Large intestine (tissue), 3 donors: ENCODE results near the gene ADAD2. TPM values are rescaled to one million over a fixed set of nuclear protein-coding genes. Genes with fewer than 3 reads are reported as not detected.

Source experiments
- DNase-seq, 2 donors: peaks; one replicate each; pipeline versions ENCODE4 v3.0.0 to v3.0.0-alpha.2; 2013
- H3K27ac ChIP-seq: one replicate; pipeline ENCODE4 v1.5.1; 2013; ENCODE audit warnings: low read length
- H3K27me3 ChIP-seq: 2 replicates; pipeline ENCODE4 v1.6.1; 2013; ENCODE audit warnings: low read length; ENCODE audit not compliant: control insufficient read depth, insufficient read depth
- H3K36me3 ChIP-seq: 2 replicates; pipeline ENCODE4 v1.6.1; 2013; ENCODE audit warnings: low read length; ENCODE audit not compliant: control insufficient read depth, insufficient read depth
- H3K4me1 ChIP-seq: one replicate; pipeline ENCODE4 v1.6.1; 2013; ENCODE audit warnings: low read length; ENCODE audit not compliant: control insufficient read depth, insufficient read depth
- H3K4me3 ChIP-seq: one replicate; pipeline ENCODE4 v1.5.1; 2013; ENCODE audit warnings: low read length
- H3K9me3 ChIP-seq: one replicate; pipeline ENCODE4 v1.6.1; 2013; ENCODE audit warnings: mild to moderate bottlenecking, low read depth, low read length, moderate library complexity; ENCODE audit not compliant: control insufficient read depth
- WGBS: methylation state at CpG from one replicate; pipeline ENCODE4 v1.1.5; 2013; ENCODE audit warnings: low lambda C conversion rate; ENCODE audit not compliant: insufficient coverage; 5-methylcytosine and 5-hydroxymethylcytosine counted together
- polyA plus RNA-seq: library from polyadenylated mRNA; unstranded; fragments of 120-200 nt; gene quantifications from one replicate; pipeline ENCODE4 v1.2.1, GENCODE V29; 2013

ADAD2 gene
- polyA plus RNA-seq, 1 donor = 0.43 TPM

DNA sequence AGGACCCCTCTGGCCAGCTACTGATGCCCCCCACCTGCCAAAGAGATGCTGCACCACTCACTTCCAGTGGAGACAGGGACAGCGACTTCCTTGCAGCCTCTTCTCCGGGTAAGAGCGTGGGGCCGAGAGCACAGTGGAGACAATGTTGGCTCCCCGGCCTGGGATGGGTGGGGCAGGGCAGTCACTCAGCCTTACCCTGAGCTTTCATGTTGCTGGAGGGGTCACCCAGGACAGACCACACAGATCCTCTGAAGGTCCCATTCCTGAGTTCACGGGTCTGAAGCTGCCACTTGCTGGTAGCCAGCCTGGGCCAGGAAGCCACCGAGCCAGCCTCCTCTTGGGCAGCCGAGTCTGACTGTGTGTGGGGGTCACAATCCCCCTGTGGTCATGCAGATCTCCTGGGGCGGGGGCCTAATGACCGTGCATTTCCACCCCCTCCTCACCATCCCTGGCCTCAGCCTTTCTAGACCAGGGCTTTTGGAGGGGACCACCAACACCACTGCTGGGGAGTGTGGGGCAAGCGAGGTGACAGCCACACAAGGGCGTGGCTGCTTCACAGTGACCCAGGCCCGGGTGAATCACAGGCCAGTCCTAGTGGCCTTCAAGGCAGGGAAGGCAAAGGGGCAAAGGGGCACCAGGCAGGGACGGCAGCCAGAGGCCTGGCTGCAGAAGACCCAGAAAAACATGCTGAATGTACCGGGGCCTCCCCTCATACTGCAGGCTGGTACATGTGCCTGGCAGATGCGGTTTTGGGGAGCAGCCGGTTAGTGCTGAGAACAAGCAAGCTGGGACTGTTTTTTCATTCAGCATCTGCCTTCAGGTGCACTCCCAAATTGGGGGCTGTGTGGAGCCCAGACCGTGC, 14.5 kb upstream of the ADAD2 start:
- peaks cover 35% of the 10 kb centered on the region for H3K36me3 ChIP-seq
- no CpG with 5 or more reads among the region's 18 CpGs for WGBS
- no peak for DNase-seq
- no peaks in the 10 kb centered on the region for H3K27me3 ChIP-seq
- peaks cover 17% of the 10 kb centered on the region for H3K4me1 ChIP-seq
- H3K27ac ChIP-seq = peak overlapping the region; percentile 2
- H3K4me3 ChIP-seq = no peak overlapping the region
- no peaks in the 10 kb centered on the region for H3K9me3 ChIP-seq

DNA sequence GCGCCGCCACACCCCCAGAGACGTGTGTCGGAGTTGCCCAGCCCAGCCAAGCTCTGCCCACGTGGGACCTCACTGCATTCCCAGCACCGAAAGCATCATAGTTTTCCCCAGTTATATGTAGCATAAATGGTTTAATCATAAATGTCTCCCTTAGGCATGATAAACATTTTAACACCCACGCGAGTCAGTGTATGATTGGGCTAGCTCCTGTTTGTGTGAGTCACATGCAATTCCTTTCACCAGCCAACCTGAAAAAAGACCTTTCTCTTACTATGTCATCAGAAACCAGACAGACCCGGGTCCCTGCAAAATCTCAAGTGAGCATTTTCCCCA, 13.2 kb upstream of the ADAD2 start:
- H3K27ac ChIP-seq = peak overlapping the region; percentile 2
- H3K27me3 ChIP-seq = no peaks in the 10 kb centered on the region
- H3K9me3 ChIP-seq = peaks cover 3% of the 10 kb centered on the region
- DNase-seq = no peak
- H3K36me3 ChIP-seq = peaks cover 48% of the 10 kb centered on the region
- WGBS = no CpG with 5 or more reads among the region's 9 CpGs
- H3K4me3 ChIP-seq = no peak overlapping the region
- peaks cover 17% of the 10 kb centered on the region for H3K4me1 ChIP-seq

DNA sequence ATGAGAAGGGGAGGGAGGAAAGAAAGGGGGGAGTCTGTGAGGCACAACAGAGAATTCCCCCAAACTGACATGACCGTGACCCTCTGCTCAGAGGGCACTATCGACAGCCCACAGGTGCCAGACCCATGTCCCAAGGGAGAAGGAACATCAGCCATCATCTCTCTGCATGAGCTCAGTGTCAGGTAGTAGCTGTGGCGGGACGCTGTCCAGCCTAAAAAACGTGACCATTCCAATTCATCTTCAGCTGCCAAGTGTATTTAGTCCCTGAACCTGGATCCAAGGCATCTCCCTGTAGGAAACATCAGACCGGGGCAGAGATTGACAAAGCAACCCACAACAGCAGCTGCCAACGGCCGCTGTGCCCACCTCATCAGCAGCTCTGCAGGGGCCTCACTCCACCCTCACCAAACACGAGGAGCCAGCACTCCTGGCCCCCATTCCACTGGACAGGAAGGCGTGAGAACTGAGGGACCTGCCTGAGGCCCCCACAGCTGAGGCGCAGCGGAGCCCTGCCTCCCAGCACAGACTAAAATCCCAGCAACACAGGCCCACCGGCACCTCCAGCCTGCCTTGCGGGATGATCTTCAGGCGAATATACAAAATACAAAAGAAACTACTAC, 12.7 kb upstream of the ADAD2 start:
- no CpG with 5 or more reads among the region's 15 CpGs for WGBS
- Histone ChIP-seq H3K36me3 (peaks cover 54% of the 10 kb centered on the region), H3K27me3 (no peaks in the 10 kb centered on the region), H3K9me3 (peaks cover 3% of the 10 kb centered on the region), H3K4me1 (peaks cover 17% of the 10 kb centered on the region), H3K4me3 (no peak overlapping the region), H3K27ac (no peak overlapping the region)
- DNase-seq = no peak

DNA sequence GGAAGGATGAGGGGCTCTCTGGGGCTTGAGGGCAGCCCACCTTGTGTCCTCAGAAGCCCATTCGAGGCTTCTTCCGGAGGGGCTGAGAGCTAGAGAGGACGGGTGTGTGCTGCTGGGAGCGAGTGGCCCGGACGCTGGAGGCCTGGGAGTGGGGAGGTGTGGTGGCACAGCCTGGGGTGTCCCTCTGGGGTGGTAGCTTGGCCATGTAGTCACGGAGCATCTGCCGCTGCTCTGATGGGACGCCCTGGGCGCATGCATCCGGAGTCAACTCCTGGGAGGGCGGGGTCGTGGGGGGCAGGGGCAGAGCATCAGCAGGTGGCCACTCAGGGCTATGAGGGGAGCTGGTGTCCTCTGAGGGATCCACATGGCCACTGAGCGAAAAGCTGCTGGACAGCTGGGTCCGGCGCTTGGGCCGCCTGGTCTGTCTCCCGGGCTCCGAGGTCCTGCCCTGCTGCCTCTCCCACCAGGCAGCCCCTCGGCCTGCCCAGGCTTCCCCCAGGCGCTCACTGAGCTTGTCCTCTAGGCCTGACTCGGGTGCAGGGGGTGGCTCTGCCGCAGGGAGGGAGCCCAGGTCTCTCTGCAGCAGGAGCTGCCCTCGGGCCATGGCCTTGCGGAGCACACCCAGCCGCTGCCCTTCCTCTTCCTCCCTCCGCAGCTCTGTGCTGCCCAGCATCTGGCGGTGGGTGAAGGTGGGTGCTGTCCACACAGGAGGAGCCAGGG, 11.9 kb upstream of the ADAD2 start:
- no peak overlapping the region for H3K27ac ChIP-seq
- H3K4me1 ChIP-seq = peaks cover 17% of the 10 kb centered on the region
- H3K9me3 ChIP-seq = peaks cover 3% of the 10 kb centered on the region
- no peak for DNase-seq
- peaks cover 61% of the 10 kb centered on the region for H3K36me3 ChIP-seq
- WGBS = no CpG with 5 or more reads among the region's 28 CpGs
- H3K4me3 ChIP-seq = no peak overlapping the region
- H3K27me3 ChIP-seq = no peaks in the 10 kb centered on the region

DNA sequence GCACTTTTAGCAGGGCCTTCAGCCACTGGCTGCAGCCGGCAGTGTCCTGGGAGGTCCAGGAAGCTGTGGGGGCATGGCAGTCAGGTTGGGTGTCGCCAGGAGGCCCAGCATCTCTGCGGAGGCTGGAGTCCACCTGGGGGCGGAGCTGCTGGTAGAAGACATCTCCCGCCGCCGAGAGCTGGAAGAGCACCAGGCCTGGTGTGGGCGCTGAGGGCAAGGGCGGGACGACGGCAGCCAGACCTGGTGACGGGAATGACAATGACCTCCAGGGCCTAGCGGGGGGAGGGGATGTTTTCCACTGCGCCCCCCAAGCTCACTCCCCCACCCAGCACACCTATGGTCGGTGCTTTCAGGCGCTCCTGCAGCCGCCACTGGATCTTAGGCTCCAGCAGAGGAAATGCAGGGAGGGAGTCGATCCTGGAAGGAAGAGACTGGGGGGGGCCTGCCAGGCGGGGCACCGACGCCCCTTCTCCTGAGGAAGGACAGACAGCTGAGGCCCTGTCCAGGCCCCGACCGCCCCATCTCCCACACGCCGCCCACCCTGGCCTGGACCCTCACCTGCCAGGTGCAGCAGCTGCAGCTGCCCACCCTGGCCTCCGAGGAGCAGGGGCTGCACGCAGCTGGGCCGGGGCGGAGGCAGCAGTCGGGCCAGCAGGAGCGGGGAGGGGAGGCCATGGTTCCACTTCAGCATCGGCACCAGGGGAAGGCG, 11.2 kb upstream of the ADAD2 start:
- peaks cover 17% of the 10 kb centered on the region for H3K4me1 ChIP-seq
- no CpG with 5 or more reads among the region's 33 CpGs for WGBS
- H3K9me3 ChIP-seq = peaks cover 3% of the 10 kb centered on the region
- H3K36me3 ChIP-seq = peaks cover 62% of the 10 kb centered on the region
- no peak for DNase-seq
- no peaks in the 10 kb centered on the region for H3K27me3 ChIP-seq
- H3K4me3 ChIP-seq = no peak overlapping the region
- no peak overlapping the region for H3K27ac ChIP-seq

DNA sequence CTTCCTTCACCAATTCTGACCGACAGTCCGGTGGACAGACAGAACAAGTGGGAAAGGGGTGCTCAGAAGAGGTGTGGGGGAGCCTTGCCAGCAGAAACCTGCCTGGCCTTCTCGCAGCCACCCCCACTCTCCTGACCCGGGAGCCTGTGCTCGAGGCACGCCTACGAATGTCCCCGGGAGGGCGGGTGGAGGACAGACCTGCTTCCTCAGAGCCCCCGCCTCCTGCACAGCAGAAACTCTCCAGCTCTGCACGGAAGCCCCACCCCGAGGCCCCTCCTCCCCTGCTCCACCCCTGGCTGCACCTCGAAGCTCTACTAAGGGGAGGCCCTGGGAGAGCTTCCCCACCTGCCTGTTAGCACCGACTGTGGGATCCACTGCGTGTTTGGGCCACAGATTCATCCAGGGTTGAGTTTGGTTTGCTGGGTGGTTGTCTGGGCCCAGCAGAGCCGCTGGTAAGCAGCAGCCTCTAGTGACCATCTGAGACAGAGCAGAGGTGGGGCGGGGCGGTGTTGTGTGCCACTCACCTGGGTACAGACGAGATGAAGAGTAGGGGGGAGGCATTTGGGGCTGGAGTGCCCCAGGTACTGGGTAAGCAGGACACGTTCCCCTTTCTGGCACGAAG, 10.3 kb upstream of the ADAD2 start:
- WGBS = 100% methylated on average over 1 of the region's 21 CpGs
- H3K4me1 ChIP-seq = peaks cover 17% of the 10 kb centered on the region
- H3K36me3 ChIP-seq = peaks cover 66% of the 10 kb centered on the region

DNA sequence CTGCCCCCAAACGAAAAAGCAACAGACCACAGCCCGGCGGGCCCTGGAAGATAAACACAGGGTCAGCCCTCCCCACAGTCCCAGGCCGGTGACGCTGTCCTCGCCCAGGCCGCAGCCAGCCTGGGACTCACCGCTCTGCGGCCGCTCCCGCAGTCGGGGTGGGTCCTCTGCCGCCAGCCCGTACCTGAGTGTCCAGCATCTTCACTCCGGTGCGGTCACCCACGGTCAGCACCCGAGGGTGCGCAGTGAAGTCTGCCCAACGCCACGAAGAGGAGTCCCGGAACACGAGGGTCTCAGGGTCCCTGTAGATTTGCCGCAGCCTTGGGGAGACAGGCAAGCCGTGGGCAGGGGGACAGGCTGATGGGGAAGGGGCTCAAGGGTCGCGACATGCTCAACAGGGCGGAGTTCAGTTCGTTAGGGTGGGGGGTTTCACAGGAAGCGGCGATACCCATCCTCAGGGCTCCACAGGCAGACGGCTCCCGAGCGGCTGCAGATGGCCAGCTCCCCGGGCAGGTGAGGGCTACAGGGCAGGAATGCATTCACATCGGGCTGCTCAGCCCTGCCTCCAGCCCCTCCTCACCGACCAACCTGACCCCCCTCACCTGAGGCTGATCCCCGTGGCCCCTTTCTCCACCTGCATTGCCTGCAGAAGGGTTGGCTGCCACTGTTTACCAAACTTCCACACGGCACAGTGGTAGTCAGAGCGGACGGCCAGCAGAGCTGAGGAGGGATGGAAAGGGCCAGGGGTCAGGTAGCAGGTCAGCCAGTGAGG, 9.6 kb upstream of the ADAD2 start:
- H3K36me3 ChIP-seq = peaks cover 66% of the 10 kb centered on the region
- WGBS = 90% methylated on average over 2 of the region's 41 CpGs
- peaks cover 15% of the 10 kb centered on the region for H3K4me1 ChIP-seq
- DNase-seq = no peak
- H3K27ac ChIP-seq = no peak overlapping the region
- H3K27me3 ChIP-seq = no peaks in the 10 kb centered on the region
- H3K9me3 ChIP-seq = peaks cover 3% of the 10 kb centered on the region
- H3K4me3 ChIP-seq = no peak overlapping the region

More for the DNA sequence above, 10.3 kb upstream of the ADAD2 start:
- no peaks in the 10 kb centered on the region for H3K27me3 ChIP-seq
- no peak overlapping the region for H3K4me3 ChIP-seq
- peaks cover 3% of the 10 kb centered on the region for H3K9me3 ChIP-seq
- no peak for DNase-seq
- no peak overlapping the region for H3K27ac ChIP-seq

DNA sequence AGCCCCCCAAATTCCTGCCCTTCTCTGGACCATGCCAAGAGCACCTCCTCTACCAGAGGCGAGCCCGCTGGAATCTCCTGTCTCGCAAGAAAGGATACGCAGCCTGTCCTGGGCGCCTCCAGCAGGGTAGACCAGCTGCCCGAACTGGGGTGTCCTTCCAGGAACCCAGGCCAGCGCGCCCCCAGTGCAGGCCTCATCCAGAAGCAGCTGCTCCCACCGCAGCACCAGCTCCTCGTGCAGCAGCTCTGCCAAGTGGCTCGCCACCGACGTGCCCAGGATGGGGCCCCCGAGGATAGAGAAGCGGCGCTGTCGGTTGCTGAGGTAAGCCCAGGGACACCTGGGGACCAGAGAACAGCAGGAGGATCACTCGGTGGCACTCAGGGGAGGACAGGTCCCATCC, 8.9 kb upstream of the ADAD2 start:
- no peak overlapping the region for H3K4me3 ChIP-seq
- H3K27me3 ChIP-seq = no peaks in the 10 kb centered on the region
- WGBS = no CpG with 5 or more reads among the region's 18 CpGs
- DNase-seq = no peak
- H3K27ac ChIP-seq = no peak overlapping the region
- peaks cover 3% of the 10 kb centered on the region for H3K9me3 ChIP-seq
- peaks cover 66% of the 10 kb centered on the region for H3K36me3 ChIP-seq
- H3K4me1 ChIP-seq = peaks cover 8% of the 10 kb centered on the region

DNA sequence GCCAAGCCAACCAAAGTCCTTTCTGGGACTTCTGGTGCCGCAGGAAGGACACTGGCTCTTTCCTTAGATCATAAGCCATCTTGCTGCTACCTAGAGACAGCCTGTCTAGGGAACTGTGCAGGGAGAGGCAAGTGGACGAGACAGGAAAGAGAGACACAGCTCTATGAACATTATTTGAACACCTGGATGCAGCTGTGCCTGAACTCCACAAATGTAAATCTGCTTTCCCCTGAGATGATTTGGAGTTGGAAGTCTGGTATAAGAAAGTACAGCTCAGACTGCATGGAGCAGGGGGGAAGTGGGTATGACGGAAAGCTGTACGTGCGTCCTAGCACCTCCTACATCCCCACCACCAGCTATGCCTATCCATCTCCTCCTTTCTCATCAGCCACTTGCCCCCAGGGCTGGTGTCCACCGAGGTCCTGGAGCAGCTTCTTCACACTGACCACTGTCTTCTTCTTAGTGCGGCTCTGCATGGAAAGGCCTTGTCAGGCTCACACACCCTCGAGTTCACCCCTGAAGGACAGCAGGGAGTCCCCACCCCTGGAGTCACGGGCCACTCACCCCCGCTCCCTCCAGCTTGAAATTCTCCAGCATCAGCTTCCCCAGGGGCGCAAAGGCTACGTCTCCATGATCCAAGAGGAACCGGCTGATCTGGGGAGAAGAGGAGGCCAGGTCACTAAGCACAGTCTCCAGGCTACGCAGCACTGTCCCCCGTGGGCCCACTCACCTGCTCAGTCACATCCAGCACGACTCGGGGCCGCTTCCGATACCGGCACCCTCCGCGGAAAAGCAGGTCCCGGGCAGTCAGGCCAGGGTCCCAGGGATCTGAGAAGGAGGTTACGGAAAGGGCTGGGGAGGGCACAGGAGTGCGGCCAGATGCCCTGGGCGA, 8.0 kb upstream of the ADAD2 start:
- H3K36me3 ChIP-seq = peaks cover 64% of the 10 kb centered on the region
- no peaks in the 10 kb centered on the region for H3K27me3 ChIP-seq
- H3K4me3 ChIP-seq = no peak overlapping the region
- 100% methylated on average over 1 of the region's 26 CpGs for WGBS
- peaks cover 3% of the 10 kb centered on the region for H3K9me3 ChIP-seq
- DNase-seq = no peak
- peaks cover 4% of the 10 kb centered on the region for H3K4me1 ChIP-seq
- no peak overlapping the region for H3K27ac ChIP-seq
